Activated T-cell treated with anti-CD3 and anti-CD28 coated beads, Interleukin-2, amount 50 U/mL, for 24 hours (primary cell): ENCODE results near the gene DCAF17.
"Not testable (repeated sequence)": the region's sequence is repeated elsewhere in the genome, so short reads cannot be mapped to it uniquely, and the experiment has no call there.

Source experiments
- DNase-seq: peaks from one replicate; pipeline ENCODE4 v3.0.0-alpha.2; 2020
- H3K27ac Mint-ChIP-seq: 2 replicates; pipeline ENCODE4 v1.8.0; 2020; ENCODE audit warnings: mild to moderate bottlenecking, mixed read lengths
- H3K27me3 Mint-ChIP-seq: 2 replicates; pipeline ENCODE4 v1.8.0; 2020; ENCODE audit warnings: mixed read lengths
- H3K36me3 Mint-ChIP-seq: 2 replicates; pipeline ENCODE4 v1.8.0; 2020; ENCODE audit warnings: low read depth, mixed read lengths
- H3K4me1 Mint-ChIP-seq: 2 replicates; pipeline ENCODE4 v1.8.0; 2020; ENCODE audit warnings: low read depth, mixed read lengths
- H3K4me3 Mint-ChIP-seq: 2 replicates; pipeline ENCODE4 v1.8.0; 2020; ENCODE audit warnings: mild to moderate bottlenecking, moderate library complexity, mixed read lengths
- H3K9me3 Mint-ChIP-seq: 2 replicates; pipeline ENCODE4 v1.8.0; 2020; ENCODE audit warnings: mixed read lengths

DCAF17 gene

GRCh38 chr2:171404719-171405118, 29.3 kb upstream of the DCAF17 start:
- Mint-ChIP-seq H3K9me3 (peaks cover 12% of the 10 kb centered on the region), H3K36me3 (peaks cover 32% of the 10 kb centered on the region), H3K4me1 (peaks cover 46% of the 10 kb centered on the region), H3K4me3 (no peak overlapping the region), H3K27ac (no peak overlapping the region), H3K27me3 (no peaks in the 10 kb centered on the region)
- no peak for DNase-seq

DNA sequence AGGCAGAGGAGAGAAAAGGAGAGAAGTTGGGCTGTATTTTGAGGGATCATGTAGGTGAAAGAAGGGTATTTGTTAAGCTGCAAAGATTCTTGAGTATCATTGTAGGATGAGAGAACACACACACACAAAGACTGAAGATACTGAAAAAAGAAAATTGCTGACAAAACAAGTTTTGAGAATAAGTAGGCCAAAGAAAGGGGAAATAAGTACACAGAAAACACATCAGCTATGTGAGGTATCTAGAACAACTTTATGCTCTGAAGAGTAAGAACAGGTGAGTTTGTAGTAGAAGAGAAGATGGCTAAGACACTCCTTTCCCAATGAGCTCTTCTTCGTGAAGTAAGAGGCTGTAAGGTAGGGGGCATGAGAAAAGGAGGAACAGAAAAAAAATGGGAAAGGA, 28.5 kb upstream of the DCAF17 start:
- peaks cover 12% of the 10 kb centered on the region for H3K9me3 Mint-ChIP-seq
- no peak overlapping the region for H3K4me3 Mint-ChIP-seq
- H3K27me3 Mint-ChIP-seq, result no peaks in the 10 kb centered on the region
- H3K27ac Mint-ChIP-seq, result no peak overlapping the region
- peaks cover 32% of the 10 kb centered on the region for H3K36me3 Mint-ChIP-seq
- H3K4me1 Mint-ChIP-seq, result peaks cover 46% of the 10 kb centered on the region
- no peak for DNase-seq

DNA sequence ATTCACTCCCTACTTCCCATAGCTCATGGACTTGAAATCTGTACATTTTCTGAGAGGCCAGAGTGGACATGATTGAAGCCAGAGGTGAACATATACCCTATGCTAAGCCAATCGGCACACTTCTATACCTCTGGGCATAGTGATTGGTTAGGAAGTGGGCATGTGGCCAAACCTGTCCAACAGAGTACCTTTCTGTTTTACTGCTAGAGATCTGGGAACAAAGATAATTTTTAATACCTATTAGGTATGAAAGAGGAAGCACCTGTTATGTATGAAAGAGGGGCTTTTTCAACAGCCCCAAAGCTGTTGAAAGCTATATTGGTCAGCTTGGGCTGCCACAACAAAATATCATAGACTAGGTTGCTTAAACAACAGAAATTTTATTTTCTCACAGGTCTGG, 28.0 kb upstream of the DCAF17 start:
- Mint-ChIP-seq H3K4me3 (no peak overlapping the region), H3K4me1 (peaks cover 47% of the 10 kb centered on the region), H3K27me3 (no peaks in the 10 kb centered on the region), H3K27ac (no peak overlapping the region), H3K36me3 (peaks cover 30% of the 10 kb centered on the region), H3K9me3 (peaks cover 12% of the 10 kb centered on the region)
- no peak for DNase-seq

- no peak for DNase-seq
Observed at GRCh38 chr2:171407030-171407675, 26.9 kb upstream of the DCAF17 start.

GRCh38 chr2:171407676-171408044, 26.4 kb upstream of the DCAF17 start:
- Mint-ChIP-seq H3K27me3 (no peaks in the 10 kb centered on the region), H3K4me3 (no peak overlapping the region), H3K9me3 (peaks cover 5% of the 10 kb centered on the region), H3K27ac (no peak overlapping the region), H3K36me3 (peaks cover 19% of the 10 kb centered on the region), H3K4me1 (peaks cover 52% of the 10 kb centered on the region)
- no peak for DNase-seq

More at GRCh38 chr2:171407030-171407675, 26.9 kb upstream of the DCAF17 start:
- peaks cover 5% of the 10 kb centered on the region for H3K9me3 Mint-ChIP-seq
- peaks cover 23% of the 10 kb centered on the region for H3K36me3 Mint-ChIP-seq
- H3K4me3 Mint-ChIP-seq, result no peak overlapping the region
- H3K27ac Mint-ChIP-seq, result no peak overlapping the region
- H3K27me3 Mint-ChIP-seq, result no peaks in the 10 kb centered on the region
- H3K4me1 Mint-ChIP-seq, result peaks cover 54% of the 10 kb centered on the region

- H3K4me3 Mint-ChIP-seq, result peak overlapping the region; percentile 40
- no peak for DNase-seq
Observed at GRCh38 chr2:171409436-171409971, 24.5 kb upstream of the DCAF17 start.

DNA sequence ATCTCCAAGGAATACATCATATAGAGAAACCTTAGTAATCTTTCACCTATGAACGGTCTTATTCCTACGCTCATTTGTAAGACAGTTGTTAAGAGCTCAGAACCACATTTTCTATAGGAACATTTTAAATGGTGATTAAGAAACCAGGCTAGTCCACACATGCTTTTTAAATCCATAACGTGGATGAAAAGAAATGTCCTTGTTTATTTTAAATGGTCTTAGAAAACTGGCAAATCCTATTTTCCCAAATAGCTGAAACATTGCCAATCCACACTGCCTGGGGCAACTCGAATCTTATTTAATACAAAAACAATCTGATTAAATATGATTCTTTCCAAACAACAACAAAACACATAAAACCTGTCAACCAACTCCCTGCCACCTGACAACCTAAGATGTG, 23.9 kb upstream of the DCAF17 start:
- Mint-ChIP-seq H3K9me3 (peaks cover 3% of the 10 kb centered on the region), H3K27ac (no peak overlapping the region), H3K4me1 (peaks cover 41% of the 10 kb centered on the region), H3K4me3 (no peak overlapping the region), H3K36me3 (peaks cover 29% of the 10 kb centered on the region), H3K27me3 (no peaks in the 10 kb centered on the region)
- DNase-seq, result no peak

More at GRCh38 chr2:171409436-171409971, 24.5 kb upstream of the DCAF17 start:
- H3K4me1 Mint-ChIP-seq, result peaks cover 40% of the 10 kb centered on the region
- H3K27ac Mint-ChIP-seq, result no peak overlapping the region
- no peaks in the 10 kb centered on the region for H3K27me3 Mint-ChIP-seq
- no peaks in the 10 kb centered on the region for H3K9me3 Mint-ChIP-seq
- peaks cover 24% of the 10 kb centered on the region for H3K36me3 Mint-ChIP-seq

- Mint-ChIP-seq H3K27ac (no peak overlapping the region), H3K27me3 (no peaks in the 10 kb centered on the region), H3K9me3 (peaks cover 3% of the 10 kb centered on the region), H3K4me3 (no peak overlapping the region), H3K4me1 (peaks cover 37% of the 10 kb centered on the region), H3K36me3 (peaks cover 26% of the 10 kb centered on the region)
- DNase-seq, result no peak
Observed at GRCh38 chr2:171410624-171411023, 23.4 kb upstream of the DCAF17 start.

GRCh38 chr2:171411214-171411613, 22.8 kb upstream of the DCAF17 start:
- no peak overlapping the region for H3K27ac Mint-ChIP-seq
- H3K4me1 Mint-ChIP-seq, result peaks cover 40% of the 10 kb centered on the region
- peaks cover 30% of the 10 kb centered on the region for H3K36me3 Mint-ChIP-seq
- peaks cover 3% of the 10 kb centered on the region for H3K9me3 Mint-ChIP-seq
- no peak overlapping the region for H3K4me3 Mint-ChIP-seq
- no peaks in the 10 kb centered on the region for H3K27me3 Mint-ChIP-seq
- DNase-seq, result no peak

- Mint-ChIP-seq H3K36me3 (peaks cover 30% of the 10 kb centered on the region), H3K27me3 (no peaks in the 10 kb centered on the region), H3K27ac (no peak overlapping the region), H3K9me3 (peaks cover 3% of the 10 kb centered on the region), H3K4me3 (no peak overlapping the region), H3K4me1 (peaks cover 45% of the 10 kb centered on the region)
- no peak for DNase-seq
Observed at GRCh38 chr2:171411791-171412483, 22.1 kb upstream of the DCAF17 start.

DNA sequence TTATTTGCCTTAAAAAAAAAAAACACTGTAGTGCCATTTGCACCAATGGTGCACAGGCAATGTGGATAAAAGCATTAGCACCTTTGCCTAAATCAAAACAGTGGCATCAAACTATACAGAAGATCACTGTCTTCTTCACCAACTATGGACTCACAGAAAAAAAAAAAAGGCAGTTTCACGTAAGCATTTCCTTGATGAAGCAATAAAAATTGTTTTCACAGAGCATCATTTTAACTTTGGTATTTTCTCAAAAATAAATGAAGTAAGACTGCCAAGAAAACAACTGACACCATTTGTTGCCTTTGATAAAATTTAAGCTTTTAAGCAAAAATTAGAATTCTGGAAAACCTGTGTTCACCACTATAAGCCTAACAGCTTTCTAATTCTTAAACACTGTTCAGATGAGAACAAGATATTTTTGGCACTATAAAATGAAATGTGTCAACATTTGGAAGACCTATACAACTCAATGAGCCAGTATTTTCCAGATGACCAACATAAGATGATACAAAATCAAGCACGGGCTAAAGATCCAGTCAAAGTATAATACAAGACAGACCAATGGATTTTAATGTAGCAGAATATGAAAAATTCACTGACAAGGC, 21.4 kb upstream of the DCAF17 start:
- H3K36me3 Mint-ChIP-seq, result peaks cover 30% of the 10 kb centered on the region
- H3K27ac Mint-ChIP-seq, result no peak overlapping the region
- no peak for DNase-seq
- no peak overlapping the region for H3K4me3 Mint-ChIP-seq
- no peaks in the 10 kb centered on the region for H3K27me3 Mint-ChIP-seq
- peaks cover 3% of the 10 kb centered on the region for H3K9me3 Mint-ChIP-seq
- peaks cover 42% of the 10 kb centered on the region for H3K4me1 Mint-ChIP-seq

- not testable (repeated sequence) for H3K9me3 Mint-ChIP-seq, H3K4me3 Mint-ChIP-seq, DNase-seq, H3K27me3 Mint-ChIP-seq
- peak overlapping the region; percentile 78 for H3K27ac Mint-ChIP-seq
- H3K36me3 Mint-ChIP-seq, result peaks cover 31% of the 10 kb centered on the region
- peaks cover 41% of the 10 kb centered on the region for H3K4me1 Mint-ChIP-seq
Observed at GRCh38 chr2:171414645-171415044, 19.4 kb upstream of the DCAF17 start.

GRCh38 chr2:171416009-171416926, 17.8 kb upstream of the DCAF17 start:
- peak overlapping the region; percentile 86 for H3K27ac Mint-ChIP-seq

DNA sequence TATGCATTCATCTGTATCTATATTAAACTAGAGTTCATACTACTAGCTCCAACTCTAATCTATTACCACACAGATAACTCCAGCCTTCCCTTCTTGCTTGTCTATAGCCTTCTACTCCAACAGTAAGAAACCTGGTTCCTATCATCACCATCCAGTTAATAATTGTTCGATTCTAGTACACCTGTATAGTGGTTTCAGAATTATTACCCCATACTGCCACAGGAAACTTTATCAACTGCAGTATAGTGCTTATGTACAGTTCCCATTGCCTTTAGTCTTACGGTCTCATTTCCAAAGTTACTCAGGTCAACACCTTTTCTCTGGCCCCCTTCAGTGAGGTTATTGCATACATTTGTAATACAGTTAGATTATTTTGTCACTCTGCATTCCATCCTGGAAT, 14.7 kb upstream of the DCAF17 start:
- H3K4me1 Mint-ChIP-seq, result peaks cover 51% of the 10 kb centered on the region
- no peaks in the 10 kb centered on the region for H3K27me3 Mint-ChIP-seq
- peaks cover 18% of the 10 kb centered on the region for H3K9me3 Mint-ChIP-seq
- H3K36me3 Mint-ChIP-seq, result peaks cover 47% of the 10 kb centered on the region
- H3K27ac Mint-ChIP-seq, result peak overlapping the region; percentile 60
- DNase-seq, result no peak
- no peak overlapping the region for H3K4me3 Mint-ChIP-seq

More at GRCh38 chr2:171416009-171416926, 17.8 kb upstream of the DCAF17 start:
- Mint-ChIP-seq H3K27me3 (no peaks in the 10 kb centered on the region), H3K4me3 (peak overlapping the region; percentile 10), H3K9me3 (peaks cover 3% of the 10 kb centered on the region), H3K4me1 (peaks cover 44% of the 10 kb centered on the region), H3K36me3 (peaks cover 38% of the 10 kb centered on the region)
- peak; percentile 78 for DNase-seq
